OCI-LY3 (cell line): Measurements from ENCODE around the gene CNTNAP2.

ENCODE experiments used
- CTCF ChIP-seq: fragments of 200-600, 300-600 bp; sonication (generic); IDR thresholded peaks from 2 replicates; pipeline ENCODE4 v1.5.1; 2014; ENCODE audit warnings: antibody characterized with exemption, low read length, low read depth
- EZH2phosphoT487 ChIP-seq: fragments of 200-600 bp; shearing (Covaris generic); IDR thresholded peaks from 2 replicates; pipeline ENCODE4 v1.6.1; 2018; ENCODE audit warnings: antibody characterized with exemption, mixed run types, low read depth

DNA sequence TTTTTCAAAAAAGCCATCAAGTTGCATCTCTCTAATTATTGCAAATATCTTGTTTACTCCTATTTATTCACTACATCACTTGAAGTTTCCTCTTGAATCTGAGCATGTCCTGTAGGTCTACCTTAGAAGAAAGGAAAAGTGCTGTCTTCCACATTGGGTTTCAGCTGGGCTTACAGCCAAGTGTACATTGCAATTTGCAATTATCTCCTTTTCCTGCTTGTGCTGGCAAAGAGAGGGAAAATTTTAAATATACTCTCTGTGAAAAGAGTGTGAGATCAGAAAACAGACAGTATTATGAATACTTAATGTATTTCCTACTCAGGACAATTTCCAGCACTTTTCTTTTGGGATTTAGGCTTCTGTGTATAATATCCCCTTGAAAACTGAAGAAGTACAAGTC lies 839.7 kb downstream of the CNTNAP2 start:
- no peak for TF ChIP-seq CTCF
- TF ChIP-seq EZH2phosphoT487: no peak
